ENCODE data around the gene ANKRD6.

The ANKRD6 gene

DNA sequence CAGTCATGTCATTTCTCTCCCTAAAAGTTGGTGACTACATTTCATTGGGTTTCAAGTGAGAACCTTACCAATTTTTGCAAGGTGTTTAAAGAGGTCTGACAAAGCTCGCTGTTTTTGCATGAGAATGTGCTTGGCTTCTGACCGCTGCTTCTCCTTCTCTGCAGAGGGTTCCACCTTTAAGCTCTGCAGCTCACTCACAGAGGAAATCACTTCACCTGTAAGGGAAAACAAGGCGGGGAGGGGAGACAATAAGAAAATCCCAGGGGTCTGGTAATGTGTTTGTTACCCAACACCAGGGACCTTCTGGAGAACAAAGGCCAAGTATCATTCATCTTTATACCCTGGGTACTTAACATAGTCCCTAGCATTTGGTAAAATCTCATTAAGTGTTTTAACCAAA lies 245.6 kb downstream of the ANKRD6 start:
- FAIRE-seq (no peak), DNase-seq (ENCODE audit: extremely low spot score, insufficient read length, low read depth) (no peak)

DNA sequence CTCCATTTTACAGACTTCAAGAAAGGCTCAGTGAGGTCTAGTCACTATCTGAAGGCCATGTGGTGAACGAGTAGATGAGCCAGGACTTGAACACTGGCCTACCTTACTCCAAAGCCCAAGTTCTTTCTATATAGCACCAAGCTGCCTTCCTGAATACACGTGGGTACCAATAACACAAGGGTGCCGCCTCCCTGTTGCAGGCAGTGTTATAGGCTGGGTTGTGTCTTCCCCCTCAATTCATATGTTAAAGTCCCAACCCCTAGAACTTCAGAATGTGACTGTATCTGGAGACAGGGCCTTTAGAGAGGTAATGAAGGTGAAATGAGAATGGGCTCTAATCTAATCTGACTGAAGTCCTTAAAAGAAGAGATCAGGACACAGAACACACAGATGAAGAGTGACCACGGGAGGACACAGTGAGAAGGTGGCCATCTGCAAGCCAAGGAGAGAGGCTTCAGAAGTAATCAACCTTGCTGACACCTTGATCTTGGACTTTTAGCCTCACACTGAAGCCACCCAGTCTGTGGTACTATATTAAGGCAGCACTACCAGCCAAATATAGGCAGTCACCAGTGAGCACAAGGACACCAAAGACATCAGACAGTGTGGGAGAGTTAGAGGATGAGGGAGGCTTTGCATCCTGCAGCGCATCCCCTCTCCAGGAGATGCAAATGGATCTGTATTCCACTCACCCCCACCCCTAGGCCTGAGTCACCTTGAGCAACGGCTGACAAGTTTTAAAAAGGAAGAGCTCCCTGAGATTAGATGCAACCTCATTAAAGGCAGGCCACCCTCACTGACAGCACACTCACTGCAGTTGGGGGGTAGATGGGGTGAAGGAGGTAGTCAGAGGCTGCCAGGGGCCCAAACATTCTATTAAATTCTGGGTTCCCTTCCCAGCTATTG lies 246.5 kb downstream of the ANKRD6 start:
- no peak for DNase-seq (ENCODE audit: extremely low spot score, insufficient read length, low read depth)
- no peak for FAIRE-seq

- DNase-seq (ENCODE audit: extremely low spot score, insufficient read length, low read depth): no peak
- FAIRE-seq: no peak
Observed at GRCh38 chr6:89680150-89680549, 247.2 kb downstream of the ANKRD6 start.

GRCh38 chr6:89680551-89680950 lies 247.6 kb downstream of the ANKRD6 start:
- FAIRE-seq (no peak), DNase-seq (ENCODE audit: extremely low spot score, insufficient read length, low read depth) (no peak)

GRCh38 chr6:89681983-89682564 lies 249.1 kb downstream of the ANKRD6 start:
- FAIRE-seq (no peak), DNase-seq (ENCODE audit: extremely low spot score, insufficient read length, low read depth) (no peak)

- FAIRE-seq (no peak), DNase-seq (ENCODE audit: extremely low spot score, insufficient read length, low read depth) (no peak)
Observed at GRCh38 chr6:89682991-89683390, 250.0 kb downstream of the ANKRD6 start.

All from GM18507 (cell line).